NCI-H1105 treated with DMSO at 0.1 percent for 48 hours (cell line): ENCODE measurements around the gene CCDC144A.
A peak's percentile ranks its signal among the peaks of the same experiment; 100 is the strongest.
"Not testable (repeated sequence)": the region's sequence is repeated elsewhere in the genome, so short reads cannot be mapped to it uniquely, and the experiment has no call there.

Source experiments
- DNase-seq: peaks from one replicate; lab custom pipeline; 2025; lab: John Stamatoyannopoulos, UW

Gene CCDC144A, protein sequence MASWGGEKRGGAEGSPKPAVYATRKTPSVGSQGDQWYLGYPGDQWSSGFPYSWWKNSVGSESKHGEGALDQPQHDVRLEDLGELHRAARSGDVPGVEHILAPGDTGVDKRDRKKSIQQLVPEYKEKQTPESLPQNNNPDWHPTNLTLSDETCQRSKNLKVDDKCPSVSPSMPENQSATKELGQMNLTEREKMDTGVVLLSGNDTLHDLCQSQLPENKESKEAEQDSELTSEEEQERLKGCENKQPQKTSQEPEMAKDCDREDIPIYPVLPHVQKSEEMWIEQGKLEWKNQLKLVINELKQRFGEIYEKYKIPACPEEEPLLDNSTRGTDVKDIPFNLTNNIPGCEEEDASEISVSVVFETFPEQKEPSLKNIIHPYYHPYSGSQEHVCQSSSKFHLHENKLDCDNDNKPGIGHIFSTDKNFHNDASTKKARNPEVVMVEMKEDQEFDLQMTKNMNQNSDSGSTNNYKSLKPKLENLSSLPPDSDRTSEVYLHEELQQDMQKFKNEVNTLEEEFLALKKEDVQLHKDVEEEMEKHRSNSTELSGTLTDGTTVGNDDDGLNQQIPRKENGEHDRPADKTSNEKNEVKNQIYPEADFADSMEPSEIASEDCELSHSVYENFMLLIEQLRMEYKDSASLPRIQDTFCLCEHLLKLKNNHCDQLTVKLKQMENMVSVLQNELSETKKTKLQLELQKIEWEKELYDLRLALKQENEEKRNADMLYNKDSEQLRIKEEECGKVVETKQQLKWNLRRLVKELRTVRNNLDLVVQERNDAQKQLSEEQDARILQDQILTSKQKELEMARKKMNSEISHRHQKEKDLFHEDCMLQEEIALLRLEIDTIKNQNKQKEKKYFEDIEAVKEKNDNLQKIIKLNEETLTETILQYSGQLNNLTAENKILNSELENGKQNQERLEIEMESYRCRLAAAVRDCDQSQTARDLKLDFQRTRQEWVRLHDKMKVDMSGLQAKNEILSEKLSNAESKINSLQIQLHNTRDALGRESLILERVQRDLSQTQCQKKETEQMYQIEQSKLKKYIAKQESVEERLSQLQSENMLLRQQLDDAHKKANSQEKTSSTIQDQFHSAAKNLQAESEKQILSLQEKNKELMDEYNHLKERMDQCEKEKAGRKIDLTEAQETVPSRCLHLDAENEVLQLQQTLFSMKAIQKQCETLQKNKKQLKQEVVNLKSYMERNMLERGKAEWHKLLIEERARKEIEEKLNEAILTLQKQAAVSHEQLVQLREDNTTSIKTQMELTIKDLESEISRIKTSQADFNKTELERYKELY (N-terminal part only)

DNA sequence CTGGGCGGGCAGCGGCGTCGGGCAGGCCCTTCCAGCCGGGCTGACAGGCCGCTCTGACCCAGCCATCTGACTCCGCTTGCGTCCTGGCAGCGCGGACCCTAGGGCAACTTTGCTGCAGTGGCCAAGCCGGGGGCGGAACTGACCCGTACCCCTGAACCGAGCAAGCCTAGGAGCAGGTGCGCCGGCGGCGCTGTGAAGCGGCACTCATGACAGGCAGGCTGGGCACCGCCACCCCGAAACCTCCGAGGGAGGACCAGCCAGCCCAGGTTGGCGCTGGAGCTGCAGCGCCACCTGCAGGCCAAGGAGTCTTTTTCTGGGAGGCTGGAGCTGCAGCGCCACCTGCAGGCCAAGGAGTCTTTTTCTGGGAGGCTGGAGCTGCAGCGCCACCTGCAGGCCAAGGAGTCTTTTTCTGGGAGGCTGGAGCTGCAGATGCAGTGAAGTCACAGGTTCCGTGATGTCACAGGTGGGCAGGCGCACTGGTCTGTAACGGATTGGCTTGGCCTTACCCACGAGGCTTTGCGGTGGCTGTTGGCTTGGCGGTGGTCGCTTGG is at the start of gene CCDC144A:
CCDC144A (plus strand) TSS at position 511 of the 551 bp plus-strand sequence. CDS start 160 bp downstream, outside the sequence.
- not testable (repeated sequence) for DNase-seq

DNA sequence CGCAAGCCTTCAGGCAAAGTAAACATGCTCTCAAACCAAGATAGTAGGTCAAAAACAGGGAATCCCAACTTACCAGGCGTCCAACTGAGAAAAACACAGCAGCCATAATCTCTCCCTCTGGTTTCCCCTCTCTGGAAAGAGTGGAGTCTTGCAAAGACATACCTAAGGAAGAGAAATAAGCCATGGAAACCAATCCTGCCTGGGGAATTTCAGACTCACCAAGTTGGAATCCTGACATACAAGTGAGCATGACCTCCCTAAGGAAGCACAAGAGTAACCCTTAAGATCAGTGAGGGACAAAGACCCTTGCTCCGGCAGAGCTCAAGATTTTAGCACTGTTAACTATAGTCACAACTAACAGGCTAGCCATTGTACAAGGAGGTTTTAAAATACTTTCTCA is 40.5 kb upstream of the CCDC144A start:
- no peak for DNase-seq

DNA sequence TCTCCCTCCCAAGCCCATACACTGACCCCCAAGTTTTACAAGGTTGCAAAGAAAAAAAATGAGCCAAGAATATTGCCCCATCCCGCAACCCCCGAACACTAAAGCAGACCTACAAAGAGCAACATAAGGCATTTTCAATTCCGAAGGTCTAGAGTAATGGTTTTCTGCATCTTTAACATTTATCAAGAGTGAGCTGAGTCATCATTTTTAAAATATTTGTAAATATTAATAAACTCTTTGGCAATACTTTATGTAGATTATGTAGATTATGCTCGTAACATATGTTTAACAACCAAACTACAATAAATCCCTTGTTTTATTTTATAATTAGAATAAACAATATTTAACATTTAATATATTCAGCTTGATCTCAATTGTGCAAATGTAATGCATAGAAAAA is 37.8 kb upstream of the CCDC144A start:
- no peak for DNase-seq

DNA sequence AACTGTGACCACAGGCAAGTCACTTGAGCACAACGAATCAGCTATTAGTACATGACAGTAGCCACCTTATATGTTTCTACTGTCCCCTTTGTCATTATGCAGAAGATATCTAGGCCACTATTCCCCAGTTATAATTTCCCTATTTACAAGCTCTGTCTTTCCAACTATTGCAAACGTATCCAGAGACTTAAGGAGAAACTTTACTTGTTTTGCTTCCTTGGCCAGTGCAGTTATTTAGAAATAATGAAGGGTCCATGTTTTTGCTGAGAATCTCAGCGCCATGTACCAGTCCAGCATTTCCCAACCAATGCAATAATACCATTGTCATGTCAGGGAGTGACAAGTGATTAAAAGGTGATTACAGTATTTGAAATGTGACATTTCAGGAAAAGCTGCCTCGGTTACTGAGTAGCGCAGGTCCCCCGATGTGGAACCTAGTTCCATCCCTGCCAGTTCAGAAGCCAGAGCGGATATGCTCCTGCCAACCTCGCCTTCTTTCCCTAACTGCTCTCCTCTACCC is 37.1 kb upstream of the CCDC144A start:
- no peak for DNase-seq

DNA sequence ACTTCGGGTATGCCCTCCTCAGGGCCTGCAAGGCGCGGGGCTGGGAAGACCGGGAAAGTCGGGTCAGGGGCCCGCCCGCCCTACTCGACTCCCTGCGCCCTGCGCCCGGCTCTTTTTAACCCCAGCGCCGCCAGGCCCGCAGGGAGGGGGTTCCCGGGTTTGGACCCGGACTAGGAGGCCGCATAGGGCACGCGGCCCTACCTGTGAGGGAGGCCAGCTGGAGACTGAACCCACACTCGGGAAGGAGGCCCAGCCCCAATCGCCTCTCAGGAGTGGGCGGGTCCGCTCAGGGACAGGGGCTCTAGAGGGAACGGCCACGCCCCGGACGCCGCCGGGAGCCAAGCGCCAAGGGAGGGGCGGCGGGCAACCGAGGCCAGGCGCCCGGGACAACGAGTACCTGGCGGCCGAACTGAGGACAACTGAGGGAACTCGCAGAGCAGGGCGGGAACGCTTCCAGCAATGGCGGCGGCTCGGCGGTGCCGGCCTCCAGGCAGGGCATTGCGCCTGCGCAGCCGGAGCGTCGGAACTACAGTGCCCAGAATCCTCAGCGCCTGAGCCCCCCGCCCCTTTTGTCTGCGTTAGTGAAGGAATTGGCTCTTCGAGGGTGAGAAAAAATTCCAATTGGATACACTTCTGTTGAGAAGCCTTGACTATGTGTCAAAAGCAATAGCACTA is 36.5 kb upstream of the CCDC144A start, which contains the start of gene ZNF624:
ZNF624 (minus strand) TSS at position 484 of the 675 bp plus-strand sequence.
- peak; percentile 98 for DNase-seq

DNA sequence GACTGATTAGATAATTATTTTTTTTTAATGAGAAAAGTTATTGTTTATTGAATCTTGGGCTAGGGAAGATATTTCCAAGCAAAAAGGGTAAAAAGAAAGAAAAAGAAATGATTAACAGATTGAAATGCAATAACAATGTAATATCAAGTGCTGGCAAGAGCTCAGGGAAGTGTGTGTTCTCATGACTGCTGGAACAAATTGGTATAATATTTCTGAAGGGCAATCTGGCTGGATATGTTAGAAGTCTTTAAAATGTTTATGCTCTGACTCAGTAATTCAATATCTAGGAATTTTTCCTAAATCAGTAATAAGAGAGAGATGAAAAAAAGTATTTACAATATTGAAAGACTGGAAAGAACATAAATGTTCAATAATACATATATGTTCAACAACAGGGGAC is 28.8 kb upstream of the CCDC144A start:
- DNase-seq: no peak

DNA sequence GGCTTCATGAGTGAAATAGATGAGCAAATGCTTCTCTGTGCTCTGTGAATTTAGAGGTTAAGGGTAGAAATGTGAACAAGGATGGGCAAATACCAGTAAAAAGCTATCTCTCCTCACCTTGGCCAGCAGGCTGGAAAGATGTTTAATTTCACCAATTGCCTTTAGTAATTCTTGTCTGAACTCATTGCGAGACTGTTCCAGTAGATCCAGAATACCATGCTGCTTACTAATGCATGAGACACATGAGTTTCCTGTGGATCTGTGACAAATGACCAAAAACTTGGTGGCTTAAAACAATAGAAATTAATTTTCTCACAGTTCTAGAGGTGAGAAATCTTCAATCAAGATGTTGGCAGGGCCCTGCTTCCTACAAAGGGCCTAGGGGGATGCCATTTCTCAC is 27.1 kb upstream of the CCDC144A start:
- DNase-seq: no peak

DNA sequence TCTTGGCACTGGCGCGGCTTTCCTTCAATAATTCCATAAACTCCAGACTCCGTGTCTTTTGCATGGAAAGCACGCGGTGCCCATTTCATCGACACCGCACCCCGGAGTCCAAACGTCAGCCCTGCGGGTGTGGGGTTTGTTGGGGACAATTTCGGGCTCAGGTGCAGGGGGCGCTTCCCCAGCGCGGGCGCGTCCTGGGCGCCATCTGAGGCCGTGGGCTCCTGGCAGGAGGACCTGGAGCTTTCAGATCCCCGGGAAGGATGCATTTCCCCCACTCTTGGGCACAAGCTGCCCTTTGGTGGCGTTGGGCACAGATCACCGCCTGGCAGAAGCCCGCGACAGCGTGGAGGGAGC is 23.5 kb upstream of the CCDC144A start:
- not testable (repeated sequence) for DNase-seq

DNA sequence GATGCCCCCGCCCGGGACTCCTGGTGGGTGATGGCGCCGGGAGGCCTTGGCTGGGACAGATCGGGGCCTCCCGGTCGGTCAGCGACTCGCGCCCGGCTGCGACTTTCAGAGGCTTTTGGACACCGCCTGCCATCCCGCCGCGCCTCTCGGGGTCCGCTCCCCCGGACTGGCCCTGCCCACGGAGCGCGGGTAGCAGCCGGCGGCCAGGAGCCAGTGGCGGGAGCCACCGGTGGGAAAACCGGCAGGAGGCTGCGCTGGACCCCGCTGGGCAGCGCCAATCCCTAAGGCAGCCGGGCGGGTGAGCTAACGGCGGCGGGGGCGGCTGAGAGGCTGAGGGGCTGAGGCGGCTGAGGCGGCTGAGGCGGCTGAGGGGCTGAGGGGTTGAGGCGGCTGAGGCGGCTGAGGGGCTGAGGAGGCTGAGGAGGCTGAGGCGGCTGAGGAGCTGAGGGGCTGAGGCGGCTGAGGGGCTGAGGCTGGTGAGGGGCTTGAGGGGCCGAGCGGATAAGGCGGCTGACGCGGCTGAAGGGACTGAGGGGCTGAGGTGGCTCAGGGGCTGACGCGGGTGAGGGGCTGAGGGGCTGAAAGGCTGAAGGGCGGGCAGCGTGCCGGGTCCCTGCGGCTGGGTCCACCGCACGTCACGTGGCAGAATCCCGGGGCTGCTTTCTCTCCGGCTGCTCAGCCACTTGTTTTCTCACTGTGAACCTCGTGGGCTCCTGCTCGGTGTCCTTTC is 23.0 kb upstream of the CCDC144A start:
- DNase-seq: not testable (repeated sequence)

DNA sequence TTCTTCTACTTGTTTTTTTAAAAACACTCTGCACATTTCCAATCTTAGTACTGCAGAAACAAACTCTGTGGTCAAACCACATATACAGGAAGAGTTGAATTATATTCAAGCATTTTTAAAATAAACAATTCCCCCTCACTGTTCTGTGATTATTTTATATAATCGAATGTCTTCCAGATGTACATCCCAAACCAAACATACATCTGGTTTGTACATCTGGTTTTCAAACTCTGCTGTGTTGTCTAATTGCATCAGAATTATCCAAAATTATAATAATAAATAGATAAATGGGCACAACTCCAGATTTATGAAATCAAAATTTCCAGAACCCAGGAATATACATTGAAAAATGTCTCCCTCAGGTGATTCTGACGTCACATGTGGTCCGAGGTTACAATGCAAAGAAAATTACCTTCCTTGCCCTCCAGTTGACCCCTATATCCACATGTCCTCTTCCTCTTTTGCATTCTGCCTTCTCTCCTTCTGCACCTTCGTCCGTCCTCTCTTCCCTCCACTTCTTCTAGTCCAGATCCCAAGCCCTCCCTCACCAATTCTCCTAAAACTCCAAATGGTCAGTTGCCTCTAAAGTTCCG is 13.3 kb upstream of the CCDC144A start:
- DNase-seq: no peak

DNA sequence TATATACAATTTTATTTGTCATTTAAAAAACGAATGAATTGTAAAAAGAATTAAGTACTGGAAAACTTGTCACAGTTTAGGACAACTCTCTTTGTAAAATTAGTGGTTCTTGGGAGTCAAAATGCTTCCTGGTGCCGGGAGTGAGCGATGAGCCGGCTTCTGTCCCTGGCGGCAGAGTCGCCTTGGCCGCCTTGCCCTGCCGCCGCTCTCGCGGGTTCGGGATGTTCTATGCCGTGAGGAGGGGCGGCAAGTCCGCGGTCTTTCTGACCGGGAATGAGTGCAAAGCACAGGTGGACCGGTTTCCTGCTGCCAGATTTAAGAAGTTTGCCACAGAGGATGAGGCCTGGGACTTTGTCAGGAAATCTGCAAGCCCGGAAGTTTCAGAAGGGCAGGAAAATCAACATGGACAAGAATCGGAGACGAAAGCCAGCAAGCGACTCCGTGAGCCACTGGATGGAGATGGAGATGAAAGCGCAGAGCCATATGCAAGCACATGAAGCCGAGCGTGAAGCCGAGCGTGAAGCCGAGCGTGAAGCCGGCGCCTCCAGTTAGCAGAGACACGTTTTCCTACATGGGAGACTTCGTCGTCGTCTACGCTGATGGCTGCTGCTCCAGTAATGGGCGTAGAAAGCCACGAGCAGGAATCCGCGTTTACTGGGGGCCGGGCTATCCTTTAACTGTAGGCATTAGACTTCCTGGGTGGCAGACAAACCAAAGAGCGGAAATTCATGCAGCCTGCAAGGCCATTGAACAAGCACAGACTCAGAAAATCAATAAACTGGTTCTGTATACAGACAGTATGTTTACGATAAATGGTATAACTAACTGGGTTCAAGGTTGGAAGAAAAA is 6.5 kb upstream of the CCDC144A start:
- DNase-seq: not testable (repeated sequence)

DNA sequence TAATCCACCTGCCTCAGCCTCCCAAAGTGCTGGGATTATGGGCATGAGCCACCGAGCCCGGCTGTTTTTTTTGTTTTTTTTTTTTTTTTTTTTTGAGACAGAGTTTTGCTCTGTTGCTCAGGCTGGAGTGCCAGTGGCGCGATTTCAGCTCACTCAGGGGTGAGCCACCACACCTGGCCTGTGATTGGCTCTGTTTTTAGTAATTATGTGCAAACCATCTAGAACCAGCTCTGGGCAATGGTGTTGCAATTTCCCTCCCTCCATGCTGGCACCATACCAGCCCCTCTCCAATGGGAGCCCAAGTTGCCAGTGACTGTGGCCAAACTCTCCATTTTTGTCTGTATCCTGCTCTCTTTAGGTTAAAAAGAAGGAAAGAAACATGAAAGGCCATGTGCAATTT is 4.0 kb upstream of the CCDC144A start:
- not testable (repeated sequence) for DNase-seq

DNA sequence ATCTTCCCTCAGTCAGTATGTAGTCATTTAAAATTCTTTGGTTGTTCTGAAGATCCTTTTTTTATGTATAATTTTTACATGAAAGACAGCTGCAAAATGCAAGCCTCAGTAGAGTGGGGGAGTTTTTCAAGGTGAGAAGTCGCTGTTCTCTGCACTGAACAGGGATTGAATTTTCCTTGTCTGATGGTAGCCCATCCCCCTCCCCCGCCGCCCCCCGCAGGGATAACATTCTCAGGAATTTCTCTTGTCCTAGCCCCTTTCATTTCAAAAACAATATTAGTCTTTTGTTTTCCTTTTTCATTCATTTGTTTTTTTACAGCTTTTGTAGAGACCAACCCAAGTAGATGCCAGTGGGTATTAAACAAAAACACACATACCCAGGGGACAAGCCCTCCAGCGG is 2.9 kb upstream of the CCDC144A start:
- DNase-seq: not testable (repeated sequence)

DNA sequence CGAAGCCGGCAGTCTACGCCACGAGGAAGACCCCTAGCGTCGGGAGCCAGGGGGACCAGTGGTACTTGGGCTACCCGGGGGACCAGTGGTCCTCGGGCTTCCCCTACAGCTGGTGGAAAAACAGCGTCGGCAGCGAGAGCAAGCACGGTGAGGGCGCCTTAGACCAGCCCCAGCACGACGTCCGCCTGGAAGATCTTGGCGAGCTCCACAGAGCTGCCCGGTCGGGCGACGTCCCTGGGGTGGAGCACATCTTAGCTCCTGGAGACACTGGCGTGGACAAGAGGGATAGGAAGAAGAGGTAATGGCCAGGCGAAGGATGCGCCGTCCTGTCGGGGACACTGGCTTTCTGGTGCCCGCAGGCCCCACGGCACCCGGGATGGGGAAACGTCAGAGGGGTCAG is 406 bp downstream of the CCDC144A start:
- not testable (repeated sequence) for DNase-seq

DNA sequence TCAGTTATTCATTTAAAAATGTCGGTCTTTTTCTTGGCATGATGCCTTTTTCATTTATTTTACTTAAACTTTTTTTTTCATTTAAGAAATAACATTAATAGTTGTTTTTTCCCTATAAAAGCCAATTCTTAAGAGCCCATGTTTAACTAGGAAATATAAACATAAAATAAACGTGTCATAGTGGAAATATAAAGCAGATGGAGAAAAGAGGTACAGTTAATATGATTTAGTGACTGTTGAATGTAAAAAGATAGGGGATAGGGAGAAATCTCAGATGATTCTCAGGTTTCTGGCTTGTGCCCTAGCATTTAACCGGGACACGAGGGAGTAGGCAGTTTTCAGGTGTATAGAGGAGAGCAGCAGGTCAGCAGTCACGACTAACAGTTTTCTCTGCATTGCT is 7.6 kb downstream of the CCDC144A start:
- not testable (repeated sequence) for DNase-seq

DNA sequence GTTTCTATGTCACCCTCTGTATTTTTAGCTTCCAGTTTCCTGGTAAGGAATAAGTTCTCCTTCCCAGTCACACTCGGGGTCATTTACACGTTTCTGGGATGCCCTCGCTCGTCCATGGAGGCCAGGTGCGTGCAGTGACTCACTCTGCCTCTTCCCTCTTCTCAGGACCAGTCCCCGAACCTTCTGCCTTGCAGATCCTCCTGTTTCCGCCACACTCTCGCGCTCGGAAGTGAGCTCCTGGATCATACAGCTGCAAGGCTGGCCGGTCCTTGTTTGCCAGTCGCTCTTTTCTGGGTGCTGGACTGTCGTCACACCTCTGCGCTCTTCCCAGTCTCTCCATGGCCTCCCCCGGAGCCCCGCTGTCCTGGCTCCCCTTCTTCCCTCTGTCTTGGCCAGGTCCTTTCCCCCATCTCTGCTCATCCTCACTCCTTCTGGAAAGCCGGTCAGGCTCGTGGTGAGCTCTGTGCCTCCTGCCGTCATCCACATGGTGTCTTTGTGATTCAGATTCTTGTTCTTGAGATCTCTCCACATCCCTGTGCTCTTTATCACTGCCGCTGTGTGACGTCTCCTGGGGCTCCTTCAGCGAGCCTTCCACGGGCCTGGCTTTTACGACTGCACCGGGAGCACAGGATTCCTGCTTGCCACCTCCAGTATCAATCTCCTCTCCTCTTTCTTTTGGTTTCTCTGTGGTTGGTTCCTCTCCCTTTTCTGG is 55.6 kb downstream of the CCDC144A start:
- not testable (repeated sequence) for DNase-seq

DNA sequence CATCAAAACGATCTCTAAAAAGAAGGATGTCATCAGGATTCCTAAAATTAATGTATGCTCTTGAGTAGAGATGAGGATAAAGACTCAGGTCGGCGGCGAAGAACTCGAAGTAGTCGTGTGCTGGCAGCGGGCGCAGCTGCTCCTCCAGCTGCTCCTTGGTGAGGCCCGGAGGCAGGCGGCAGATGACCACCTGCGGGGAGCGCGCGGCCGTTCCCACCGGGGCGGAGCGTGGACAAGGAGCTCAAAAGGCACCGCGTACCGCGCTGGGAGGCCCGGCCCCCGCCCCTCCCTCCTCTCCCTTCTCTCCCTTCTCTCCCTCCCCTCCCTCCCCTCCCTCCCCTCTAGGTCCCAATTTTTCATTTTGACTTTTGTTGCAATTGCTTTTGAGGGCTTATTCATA is 56.5 kb downstream of the CCDC144A start:
- not testable (repeated sequence) for DNase-seq

DNA sequence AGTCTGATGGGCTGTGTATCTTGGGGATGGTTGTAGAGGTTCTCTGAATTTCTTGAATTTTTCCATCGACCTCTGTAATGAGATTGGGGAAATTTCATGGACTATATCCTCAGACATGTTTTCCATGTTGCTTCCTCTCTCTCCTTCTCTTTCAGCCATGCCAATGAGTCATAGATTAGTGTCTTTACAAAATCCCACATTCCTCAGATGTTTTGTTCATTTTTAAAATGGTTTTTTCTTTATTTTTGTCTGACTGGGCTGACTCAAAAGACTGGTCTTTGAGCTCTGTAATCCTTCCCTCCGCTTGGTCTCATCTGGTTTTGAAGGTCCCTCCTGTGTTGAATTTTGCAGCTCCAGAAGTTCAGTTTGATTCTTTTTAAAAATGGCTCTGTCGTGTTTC is 60.5 kb downstream of the CCDC144A start:
- not testable (repeated sequence) for DNase-seq
